HG02623 (cell line): ENCODE data around the gene STAMBP.
"Not testable (repeated sequence)": the region's sequence is repeated elsewhere in the genome, so short reads cannot be mapped to it uniquely, and the experiment has no call there.

Source experiments
- ATAC-seq: cut with Tn5 transposase; IDR thresholded peaks from one replicate; pipeline ENCODE4 v1.9.1; 2021; ENCODE audit warnings: moderate library complexity; ENCODE audit not compliant: unreplicated experiment

The STAMBP gene

DNA sequence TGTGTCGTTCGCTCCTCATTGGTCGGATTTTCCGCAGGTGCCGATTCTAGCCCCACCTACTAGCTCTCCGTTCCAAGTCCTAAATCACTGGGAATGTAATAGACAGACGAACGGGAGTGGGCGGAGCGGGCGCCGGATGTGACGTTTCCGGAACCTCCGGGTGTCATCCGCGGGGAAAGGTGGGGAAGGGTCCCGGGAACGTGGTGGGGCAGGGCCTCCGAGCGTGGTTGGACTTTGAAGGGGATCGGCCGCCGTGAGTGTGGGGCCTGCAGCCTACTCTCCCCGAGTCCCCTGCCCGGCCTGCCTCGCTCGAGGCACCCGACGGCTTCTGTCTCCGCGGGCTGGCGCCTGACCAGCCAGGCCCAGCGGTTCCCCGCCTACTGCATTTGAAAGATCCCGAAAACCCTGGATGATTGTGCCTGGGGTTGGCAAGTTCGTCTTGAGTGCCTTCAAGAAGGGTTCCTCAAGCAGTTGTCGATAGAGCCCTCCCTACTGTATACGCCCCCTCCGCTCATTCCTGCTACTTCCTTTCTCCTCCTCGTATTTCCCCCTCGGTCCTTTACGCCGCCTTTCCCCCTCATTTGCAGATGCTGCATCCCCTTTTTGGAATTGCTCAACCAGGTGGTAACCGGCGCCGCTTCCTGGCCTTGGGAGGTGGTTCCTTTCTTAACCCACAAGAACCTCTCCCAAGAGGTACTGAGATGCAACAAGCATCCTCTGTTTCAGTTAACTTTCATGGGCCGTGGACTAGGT is at the start of gene STAMBP:
STAMBP (plus strand) TSS at position 144 of the 753 bp plus-strand sequence. CDS start 1,896 bp downstream, outside the sequence.
- peak; percentile 90 for ATAC-seq

DNA sequence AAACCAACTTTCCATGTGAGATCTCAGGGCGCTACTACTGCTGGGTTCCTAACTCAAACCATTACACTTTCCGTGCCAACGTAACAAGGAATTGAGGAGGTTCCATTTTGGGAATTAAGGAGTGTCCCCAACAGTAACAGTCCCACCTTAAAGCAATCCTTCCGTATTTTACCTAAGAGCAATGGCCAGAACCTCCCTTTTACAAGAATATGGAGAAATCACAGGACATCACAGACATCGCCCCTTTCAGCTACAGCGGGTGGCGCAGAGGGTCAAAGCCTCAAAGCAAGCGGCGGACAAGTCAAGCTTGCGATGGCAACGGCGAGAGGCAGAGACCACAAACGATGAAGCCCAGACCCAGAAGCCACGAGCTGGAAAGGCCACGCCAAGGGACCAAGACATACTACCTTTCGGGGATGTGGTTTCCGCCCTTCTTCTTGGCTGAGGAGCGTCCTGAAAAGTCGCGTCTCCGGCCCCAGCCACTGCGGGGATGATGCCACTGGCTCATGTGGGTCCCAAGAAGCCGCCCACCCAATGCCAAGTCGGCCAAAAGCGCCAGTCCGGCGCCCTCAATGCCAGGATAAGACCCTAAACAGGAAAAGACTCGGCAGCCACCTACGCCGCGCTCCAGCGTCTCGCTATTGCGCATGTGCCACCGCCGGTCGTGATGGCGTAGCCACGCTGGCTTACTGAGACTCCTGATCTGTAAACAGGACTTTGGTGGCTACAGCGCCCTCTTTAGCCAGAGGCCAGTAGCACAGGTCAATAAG is 49.1 kb upstream of the STAMBP start, which contains the start of gene DUSP11:
DUSP11 (minus strand) TSS at position 637 of the 770 bp plus-strand sequence; CDS start at position 508, 129 bp downstream.
- peak; percentile 99 for ATAC-seq

DNA sequence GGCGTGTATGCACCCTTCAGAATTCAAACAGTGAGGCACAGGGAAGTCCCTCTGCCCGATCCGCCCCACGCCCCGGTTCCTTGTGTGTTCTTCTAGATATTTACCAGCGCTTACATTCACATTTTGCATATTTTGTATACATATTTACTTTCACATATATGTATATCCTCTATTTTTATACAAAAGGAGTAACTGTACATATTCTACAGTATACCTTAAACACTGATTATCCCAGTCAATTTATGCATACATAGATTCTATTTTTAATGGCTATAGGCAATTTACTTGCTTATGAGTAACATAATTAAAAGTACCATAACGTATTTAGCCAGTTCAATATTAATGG is 48.6 kb upstream of the STAMBP start:
- no peak for ATAC-seq

DNA sequence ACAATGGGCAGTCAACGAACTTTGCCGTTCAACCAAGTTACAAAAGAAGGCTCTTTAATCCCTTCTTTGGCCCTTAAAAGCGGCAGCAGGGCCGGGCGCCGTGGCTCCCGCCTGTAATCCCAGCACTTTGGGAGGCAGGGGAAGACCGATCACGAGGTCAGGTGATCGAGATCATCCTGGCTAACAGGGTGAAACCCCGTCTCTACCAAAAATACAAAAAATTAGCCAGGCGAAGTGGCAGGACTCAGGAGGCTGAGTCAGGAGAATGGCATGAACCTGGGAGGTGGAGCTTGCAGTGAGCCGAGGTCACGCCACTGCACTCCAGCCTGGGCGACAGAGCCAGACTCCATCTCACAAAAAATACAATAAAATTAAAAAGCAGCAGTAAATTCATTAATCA is 45.4 kb upstream of the STAMBP start:
- ATAC-seq: not testable (repeated sequence)

DNA sequence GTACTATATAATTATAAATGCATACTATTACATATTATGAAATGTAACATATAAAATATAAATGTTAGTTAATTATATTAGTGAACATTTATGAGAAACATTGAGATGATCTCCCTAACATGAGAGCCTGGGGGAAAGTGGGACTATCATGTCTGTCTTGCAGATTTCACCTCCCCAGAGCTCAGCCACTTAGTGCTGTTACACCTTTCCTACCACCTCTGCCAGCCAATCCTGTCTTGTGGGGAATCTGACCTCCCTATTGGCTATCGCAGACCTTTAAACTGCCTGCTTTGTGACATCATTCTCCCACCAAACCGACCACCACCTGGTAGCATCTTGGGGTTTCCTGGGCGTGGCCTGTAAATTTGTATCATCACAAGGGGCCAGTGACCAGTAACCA is 44.9 kb upstream of the STAMBP start, which contains the start of gene C2orf78:
C2orf78 (plus strand) TSS at position 301 of the 400 bp plus-strand sequence. CDS start 127 bp downstream, outside the sequence.
- not testable (repeated sequence) for ATAC-seq

DNA sequence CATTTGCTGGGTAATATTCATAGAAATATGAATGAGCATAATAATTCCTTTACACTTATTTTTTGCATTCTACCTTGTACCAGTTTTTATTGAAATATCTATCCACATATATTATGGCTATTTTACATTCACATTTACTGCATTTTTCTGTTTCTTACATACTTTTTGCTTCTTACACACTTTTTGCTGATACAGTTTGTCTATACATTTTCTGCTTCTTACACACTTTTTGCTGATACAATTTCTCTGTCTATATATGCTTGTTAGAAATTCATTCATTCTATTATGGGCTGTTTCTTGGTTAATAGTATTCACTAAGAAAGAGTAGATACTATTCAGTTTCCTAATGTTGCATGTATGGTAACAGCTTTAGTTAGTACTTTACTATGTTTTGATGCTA is 16.9 kb upstream of the STAMBP start:
- ATAC-seq: no peak

DNA sequence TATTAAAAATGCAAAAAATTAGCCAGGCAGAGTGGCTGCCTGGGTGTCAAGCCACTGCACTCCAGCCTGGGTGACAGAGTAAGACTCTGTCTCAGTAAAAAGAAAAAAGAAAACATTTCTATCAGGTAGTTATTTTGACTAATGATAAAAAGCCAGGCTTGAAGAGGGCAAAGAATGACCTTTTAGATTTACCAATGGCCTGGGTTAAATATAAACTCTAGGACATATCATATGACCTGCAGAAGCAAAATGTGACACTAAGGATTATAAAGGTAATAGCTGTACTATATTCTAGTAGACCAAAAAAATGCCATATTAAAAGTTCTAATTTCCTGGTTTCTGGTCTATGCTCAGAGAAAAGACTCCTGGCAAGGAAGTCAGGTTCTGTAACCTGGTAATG is 16.1 kb upstream of the STAMBP start:
- ATAC-seq: no peak

DNA sequence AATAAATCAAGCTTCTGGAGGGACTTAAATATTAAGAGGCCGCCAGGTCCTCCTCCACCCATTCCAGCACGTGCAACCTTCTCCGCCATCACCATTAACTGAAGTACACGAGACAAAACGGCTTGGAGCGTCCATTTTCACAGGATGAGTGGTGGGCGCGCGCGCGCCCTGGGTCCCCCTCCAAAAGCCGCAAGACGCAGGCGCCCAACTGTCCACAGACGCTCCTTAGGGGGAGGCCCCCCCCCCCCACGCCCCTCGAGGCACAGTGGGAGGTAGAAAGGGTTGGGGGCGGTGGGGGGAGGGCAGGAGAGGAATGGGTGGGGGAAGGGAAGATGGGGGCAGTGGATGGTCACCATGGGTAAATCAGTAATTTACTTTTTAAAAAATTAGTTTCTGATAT is 10.5 kb upstream of the STAMBP start:
- no peak for ATAC-seq

DNA sequence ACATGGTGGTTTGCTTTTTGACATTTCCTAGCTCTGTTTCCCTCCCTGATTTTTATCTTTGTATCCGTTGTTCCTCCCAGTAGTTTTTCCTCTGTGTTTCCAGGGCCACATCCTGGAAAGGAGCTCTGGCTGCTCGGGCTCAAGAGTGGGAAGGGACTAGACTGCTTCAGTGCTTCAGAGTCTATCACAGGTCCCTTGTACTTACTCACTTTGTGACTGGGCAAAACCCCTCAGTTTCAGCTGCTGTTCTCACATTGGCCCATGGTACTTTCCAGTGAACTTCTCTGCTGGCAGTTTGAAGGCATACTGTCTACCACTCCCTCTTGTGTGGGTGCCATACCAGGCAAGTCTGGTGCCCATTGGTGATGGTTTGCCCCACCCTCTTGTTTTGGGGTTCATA is 7.5 kb upstream of the STAMBP start:
- ATAC-seq: peak; percentile 83

DNA sequence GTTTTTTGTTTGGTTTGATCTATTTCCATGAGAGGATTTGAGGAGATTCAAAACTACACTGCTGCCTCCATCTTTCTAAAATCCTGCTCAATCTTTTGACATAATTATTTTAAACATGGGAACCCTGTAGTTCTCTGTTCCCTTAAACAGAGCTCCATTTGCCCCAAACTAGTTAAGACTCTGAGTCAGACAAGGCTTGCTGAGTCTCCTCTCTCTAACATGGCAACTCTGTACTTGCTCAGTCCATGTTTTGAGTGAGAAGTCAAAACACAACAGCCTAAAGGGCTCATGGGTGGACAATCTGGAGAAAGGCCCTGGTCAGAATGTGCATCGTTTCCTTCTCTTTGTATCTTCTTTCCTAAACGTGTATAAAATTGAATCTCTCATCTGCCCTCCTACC is 7.1 kb upstream of the STAMBP start:
- no peak for ATAC-seq

DNA sequence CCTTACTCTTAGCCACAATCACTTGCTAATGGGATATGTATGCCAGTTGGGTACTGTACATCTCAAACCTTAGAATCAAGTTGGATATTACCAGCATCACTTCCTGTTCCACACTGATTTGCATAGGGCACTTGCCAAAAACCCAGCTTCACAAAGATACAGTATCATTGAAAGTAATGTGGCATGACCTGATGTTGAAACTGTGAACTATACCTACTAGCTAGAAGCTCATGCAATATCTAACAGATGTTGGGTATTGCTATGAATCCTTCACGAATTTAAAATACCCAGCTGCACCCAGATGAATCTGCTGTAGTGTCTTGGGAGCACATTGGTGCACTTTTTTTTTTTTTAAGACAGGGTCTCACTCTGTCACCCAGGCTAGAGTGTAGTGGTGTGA is 6.5 kb upstream of the STAMBP start:
- ATAC-seq: no peak

DNA sequence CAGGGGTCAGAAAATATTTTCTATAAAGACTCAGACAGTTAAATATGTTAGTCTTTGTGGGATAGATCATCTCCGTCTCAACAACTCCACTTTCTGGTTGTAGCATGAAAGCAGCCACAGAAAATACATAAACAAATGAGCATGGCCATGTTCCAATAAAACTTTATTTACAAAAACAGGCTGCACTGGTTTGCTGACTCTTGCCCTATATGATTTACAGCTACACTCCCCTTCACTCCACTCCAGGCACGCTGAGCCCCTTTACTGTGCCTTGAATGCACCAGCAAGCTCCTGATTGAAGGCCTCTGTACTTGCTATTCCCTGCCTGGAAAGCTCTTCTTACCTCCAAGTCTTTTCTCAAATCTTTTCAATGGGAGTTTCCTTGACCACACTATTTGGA is 5.8 kb upstream of the STAMBP start:
- ATAC-seq: no peak

DNA sequence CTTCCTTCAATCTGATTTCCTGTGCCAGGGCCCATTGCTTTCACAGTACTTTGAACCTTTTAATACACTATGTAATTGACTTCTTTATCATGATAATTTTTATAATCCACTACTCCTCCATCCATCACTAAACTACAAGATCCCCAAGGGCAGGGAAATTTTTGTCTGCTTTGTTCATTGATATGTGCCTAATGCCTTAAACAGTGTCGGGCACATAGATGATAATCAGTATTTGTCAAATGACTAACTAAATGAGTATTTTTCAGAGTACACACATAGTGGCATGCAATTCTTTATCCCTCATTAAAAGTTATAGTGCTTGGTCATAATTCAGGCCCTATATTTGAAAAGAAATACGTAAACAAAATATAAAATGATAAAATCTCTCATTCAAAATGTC is 5.3 kb upstream of the STAMBP start:
- no peak for ATAC-seq

DNA sequence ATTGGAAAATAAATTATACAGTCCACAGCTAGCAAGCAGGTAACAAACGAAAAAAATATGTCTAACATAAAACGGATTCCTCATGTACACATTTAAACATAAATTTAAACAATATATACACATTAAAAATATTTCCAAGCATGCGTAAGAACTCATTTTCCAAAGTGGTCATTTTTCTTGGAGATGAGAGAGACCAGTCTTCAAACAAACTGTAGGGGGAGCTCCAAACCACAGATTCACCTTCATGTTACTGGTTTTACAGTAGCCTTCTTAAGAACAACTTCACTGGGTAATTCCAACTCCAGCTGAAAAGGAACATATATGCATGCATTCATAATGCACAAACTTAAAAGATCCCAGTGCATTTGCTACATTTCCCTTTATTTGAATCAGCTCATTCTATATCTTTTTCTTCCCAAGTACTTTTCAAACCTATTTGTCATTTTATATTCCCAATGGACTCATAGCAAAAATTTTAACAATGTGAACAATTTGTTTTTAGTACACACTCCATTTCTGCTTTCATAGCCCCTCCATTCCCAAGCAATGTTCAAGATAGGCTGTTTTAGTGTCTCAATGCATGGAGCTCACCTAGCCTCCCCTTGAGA is 4.7 kb upstream of the STAMBP start:
- ATAC-seq: no peak

DNA sequence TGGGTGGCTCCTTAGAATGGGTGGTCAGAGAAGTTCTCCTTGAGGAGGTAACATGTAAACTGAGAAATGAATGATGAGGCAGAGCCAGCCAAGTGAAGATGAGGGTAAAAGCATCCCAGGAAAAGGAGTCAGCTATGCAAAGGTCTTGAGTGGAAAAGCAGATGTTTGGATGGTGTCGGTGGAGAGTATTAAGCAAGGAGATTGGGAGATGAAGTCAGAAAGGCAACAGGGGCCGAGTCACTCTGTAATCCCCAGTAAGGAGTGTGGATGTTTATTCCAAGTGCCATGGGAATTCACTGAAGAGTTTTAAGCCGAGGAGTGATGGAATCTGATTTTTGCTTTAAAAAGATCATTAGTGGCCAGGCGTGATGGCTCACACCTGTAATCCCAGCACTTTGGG is 3.4 kb upstream of the STAMBP start:
- no peak for ATAC-seq

DNA sequence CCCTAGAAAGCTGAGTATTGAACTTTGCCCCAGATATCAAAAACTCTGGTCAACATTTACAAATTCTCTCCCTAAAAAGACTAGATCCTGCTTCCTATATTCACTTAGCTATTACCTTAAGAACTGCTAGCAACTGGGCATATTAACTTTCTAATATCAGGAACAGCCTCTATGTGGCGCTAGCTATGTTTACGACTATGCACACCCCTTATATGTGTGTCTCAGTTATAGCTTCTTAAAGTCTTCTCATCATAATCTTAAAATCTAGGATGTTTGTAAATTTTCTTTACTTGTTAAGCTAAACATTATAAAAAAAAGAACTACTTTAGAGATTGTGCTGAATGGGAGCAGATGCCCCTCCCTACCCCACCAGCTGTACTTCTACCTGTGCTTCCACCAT is 1.7 kb upstream of the STAMBP start:
- no peak for ATAC-seq

DNA sequence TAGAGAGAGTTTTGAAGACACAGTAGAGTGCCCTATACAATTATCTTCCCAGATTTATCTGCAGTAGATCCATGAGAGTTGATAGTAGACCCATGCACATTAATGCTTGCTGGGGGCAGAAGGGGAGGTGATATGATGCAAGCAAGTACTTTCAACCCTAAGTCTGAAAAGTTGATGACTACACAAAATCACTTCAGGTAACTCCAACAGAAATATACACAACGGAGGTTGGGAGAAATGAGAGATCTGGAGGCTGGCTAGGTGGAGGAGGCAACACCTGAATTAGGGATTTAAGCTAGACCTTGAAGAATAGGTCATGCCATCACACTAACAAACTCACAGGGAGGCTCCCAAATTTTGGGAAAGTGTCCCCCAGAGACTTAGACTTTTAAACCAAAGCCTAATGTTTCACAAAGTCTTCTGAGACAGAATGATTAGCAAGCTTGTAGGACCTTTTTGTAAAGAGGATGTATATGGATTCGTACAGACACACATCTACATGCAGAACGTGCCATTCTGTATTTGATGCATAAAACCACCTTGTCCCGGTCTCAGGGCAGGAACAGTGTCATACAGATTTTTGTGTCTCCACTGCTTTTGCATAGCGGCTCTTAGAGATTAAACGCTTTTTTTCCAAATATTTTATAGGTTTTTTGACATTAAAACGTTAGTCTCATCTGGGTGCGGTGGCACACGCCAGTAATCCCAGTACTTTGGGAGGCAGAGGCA is 937 bp upstream of the STAMBP start:
- no peak for ATAC-seq

DNA sequence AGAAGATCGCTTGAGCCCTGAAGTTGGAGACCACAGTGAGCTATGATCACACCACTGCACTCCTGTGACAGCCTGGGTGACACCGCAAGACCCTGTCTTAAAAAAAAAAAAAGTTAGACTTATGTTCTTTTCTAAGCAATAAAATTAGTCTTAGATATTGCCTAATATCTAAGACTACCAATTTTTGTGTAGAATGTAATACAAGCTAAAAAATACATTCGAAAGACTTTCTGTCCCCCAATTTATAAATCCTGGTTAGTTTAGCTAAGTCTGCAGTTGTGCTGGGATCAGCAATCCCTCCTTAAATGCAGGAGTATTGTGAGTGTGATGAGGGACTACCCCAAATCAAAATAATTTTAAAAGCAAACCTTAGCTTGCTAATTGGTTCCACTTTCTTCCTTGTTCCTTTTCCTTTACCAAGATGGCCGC is 358 bp upstream of the STAMBP start:
- no peak for ATAC-seq

DNA sequence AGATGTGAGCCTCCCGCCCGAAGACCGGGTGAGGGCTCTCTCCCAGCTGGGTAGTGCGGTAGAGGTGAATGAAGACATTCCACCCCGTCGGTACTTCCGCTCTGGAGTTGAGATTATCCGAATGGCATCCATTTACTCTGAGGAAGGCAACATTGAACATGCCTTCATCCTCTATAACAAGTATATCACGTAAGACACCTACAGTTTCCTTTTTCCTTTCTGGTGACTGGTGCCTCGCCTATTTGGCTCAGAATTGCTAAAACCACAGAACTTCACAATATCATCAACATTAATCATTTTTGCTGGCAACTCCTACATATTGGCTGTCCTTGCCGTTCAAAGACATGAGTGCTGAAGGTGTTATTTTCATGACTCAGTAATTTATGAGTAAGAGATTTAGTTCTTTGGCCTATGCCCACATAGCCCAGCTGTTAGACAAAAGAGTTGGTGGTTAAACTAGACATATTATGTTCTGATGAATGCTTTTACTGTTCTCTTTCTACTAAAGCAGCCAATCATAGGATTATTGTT is 2.2 kb downstream of the STAMBP start:
- no peak for ATAC-seq

DNA sequence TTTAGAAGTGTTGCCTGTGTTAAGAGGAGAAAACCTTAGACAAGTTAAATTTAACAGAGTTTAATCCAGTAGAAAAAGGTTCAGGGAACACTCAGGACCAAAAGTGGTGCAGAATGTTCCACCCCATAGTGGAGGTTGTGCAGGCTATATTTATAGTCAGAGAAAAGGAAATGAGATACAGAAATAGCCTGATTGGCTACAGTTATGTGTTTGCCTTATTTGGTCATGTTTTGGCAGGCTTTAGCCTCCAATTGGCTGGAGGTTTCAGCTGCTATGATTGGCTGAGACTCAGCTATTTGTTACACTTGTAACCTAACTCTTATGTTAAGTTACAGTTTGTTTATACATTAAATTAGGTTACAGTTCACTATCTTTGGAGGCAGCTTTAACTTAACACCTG is 4.2 kb downstream of the STAMBP start:
- ATAC-seq: no peak
